BJ (cell line): ENCODE measurements around the gene HS3ST5. TPM values are rescaled to one million over a fixed set of nuclear protein-coding genes. Genes with fewer than 3 reads are reported as not detected.

ENCODE experiments used
- CTCF ChIA-PET: fragments of 350-600 bp; formaldehyde crosslinking; extraction: SDS; loops from one replicate; lab custom pipeline; 2021; ENCODE audit warnings: antibody characterized with exemption, inconsistent platforms; lab: Yijun Ruan, JAX
- POLR2A ChIA-PET: fragments of 300-600 bp; sonication (Branson Sonifier 250); formaldehyde crosslinking; extraction: SDS; loops from one replicate; lab custom pipeline; 2021; ENCODE audit warnings: antibody characterized with exemption; lab: Charles Lee
- DNase-seq: peaks from one replicate; pipeline ENCODE4 v3.0.0-alpha.2; 2011; ENCODE audit warnings: low read depth
- H3K27me3 ChIP-seq: 2 replicates; pipeline ENCODE4 v1.6.0; 2011; ENCODE audit warnings: low read length; ENCODE audit not compliant: control insufficient read depth, insufficient read depth
- H3K36me3 ChIP-seq: 2 replicates; pipeline ENCODE4 v1.5.1; 2011; ENCODE audit warnings: low read length; ENCODE audit not compliant: control insufficient read depth, insufficient read depth
- H3K4me3 ChIP-seq: 2 replicates; pipeline ENCODE4 v1.5.1; 2011; ENCODE audit warnings: low read depth, mild to moderate bottlenecking, control low read depth, low read length
- polyA plus RNA-seq: library from polyadenylated mRNA; depleted of rRNA; stranded (reverse); fragments of >200 nt; gene quantifications from 2 replicates; pipeline ENCODE4 v1.2.3, GENCODE V29; 2011
- TF ChIP-seq, protein P1 (sequence below): IDR thresholded peaks from 2 replicates; pipeline ENCODE4 v1.5.1; 2011; ENCODE audit warnings: low read depth, mild to moderate bottlenecking, control low read depth, inconsistent platforms, low read length, moderate library complexity; ENCODE audit not compliant: insufficient read depth

Gene HS3ST5
- polyA plus RNA-seq, 1 experiment: not detected

DNA sequence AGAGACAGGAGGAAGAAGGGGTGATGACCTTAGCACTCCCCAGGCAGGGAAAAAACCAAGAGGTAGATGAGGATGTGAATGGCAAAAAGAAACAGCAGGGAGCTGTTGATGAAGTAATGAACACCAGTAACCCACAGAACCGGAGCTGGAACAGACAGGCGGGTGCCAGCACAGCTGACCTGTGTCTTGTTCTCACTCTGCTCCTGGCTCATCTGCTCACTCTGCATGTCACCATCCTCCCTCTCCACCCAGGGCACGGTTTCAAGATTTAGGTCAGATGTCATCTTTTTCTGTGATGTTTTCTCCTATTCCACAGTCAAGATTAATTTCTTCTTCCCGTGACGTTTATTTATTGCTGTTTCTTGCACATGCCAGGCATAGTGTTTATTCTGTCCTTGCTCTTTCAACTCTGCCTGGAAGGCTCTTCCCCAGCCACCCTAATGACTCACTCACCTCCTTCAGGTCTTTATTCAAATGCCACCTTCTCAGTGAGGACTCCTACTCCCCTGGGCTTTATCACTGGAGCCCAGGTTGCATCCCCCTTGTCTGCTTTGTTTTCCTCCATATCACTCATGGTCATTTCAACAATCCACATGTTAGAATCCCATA is 207.4 kb downstream of the HS3ST5 start:
- CTCF ChIA-PET: no interaction called here
- no peak for DNase-seq
- H3K27me3 ChIP-seq: peaks cover 2% of the 10 kb centered on the region; the same call in 1 of the 2 replicates
- TF ChIP-seq, protein P1, sequence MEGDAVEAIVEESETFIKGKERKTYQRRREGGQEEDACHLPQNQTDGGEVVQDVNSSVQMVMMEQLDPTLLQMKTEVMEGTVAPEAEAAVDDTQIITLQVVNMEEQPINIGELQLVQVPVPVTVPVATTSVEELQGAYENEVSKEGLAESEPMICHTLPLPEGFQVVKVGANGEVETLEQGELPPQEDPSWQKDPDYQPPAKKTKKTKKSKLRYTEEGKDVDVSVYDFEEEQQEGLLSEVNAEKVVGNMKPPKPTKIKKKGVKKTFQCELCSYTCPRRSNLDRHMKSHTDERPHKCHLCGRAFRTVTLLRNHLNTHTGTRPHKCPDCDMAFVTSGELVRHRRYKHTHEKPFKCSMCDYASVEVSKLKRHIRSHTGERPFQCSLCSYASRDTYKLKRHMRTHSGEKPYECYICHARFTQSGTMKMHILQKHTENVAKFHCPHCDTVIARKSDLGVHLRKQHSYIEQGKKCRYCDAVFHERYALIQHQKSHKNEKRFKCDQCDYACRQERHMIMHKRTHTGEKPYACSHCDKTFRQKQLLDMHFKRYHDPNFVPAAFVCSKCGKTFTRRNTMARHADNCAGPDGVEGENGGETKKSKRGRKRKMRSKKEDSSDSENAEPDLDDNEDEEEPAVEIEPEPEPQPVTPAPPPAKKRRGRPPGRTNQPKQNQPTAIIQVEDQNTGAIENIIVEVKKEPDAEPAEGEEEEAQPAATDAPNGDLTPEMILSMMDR: no peak
- no peaks in the 10 kb centered on the region for H3K36me3 ChIP-seq
- POLR2A ChIA-PET: no interaction called here
- no peak overlapping the region for H3K4me3 ChIP-seq

DNA sequence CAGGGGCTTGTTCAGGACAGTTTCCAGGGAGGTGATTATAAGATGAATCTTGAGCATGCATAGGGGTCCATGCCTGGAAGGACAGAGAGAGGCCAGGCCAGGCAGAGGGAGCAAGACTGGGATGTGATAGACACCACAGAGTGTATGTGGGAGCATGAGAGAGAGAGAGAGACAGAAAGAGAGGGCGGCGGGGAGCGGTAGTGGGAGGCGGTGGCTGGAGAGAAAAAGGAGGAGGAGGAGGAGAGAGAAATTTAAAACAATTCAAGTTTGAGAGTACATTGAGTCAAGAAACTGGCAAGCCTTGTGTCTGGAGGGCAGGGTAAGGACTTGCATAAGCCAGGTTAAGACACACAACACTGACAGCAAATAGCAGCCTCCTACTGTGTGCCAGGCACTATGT is 209.0 kb downstream of the HS3ST5 start:
- DNase-seq: no peak
- TF ChIP-seq, protein P1: no peak
- Histone ChIP-seq H3K4me3 (no peak overlapping the region), H3K36me3 (no peaks in the 10 kb centered on the region), H3K27me3 (peaks cover 2% of the 10 kb centered on the region; the same call in 1 of the 2 replicates)
- CTCF ChIA-PET: interaction anchor here (0.6 kb wide), 1 partner anchor 473 kb away, joined by 3 read pairs; no protein-coding TSS in a partner anchor
- POLR2A ChIA-PET: no interaction called here

DNA sequence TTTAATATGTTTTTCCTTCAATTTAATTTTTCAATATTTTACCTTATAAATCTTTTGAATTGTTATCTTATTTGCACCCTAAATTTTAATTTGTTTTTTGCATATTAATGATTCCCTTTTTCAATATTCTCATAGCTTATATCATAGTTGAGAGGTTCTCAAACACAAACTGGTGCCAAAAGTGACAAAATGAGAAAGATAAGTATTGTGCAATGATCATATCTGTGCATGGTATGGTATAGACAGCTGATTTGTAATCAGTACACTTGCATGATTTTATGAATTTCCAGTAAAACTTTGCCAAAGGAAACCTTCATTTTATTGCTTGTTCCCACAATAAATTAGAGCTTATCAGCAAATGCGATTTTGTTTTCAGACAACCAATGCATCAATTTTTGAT is 210.9 kb downstream of the HS3ST5 start:
- Histone ChIP-seq H3K27me3 (no peaks in the 10 kb centered on the region), H3K4me3 (no peak overlapping the region), H3K36me3 (no peaks in the 10 kb centered on the region)
- no peak for DNase-seq
- CTCF ChIA-PET: no interaction called here
- POLR2A ChIA-PET: no interaction called here
- TF ChIP-seq, protein P1: no peak

DNA sequence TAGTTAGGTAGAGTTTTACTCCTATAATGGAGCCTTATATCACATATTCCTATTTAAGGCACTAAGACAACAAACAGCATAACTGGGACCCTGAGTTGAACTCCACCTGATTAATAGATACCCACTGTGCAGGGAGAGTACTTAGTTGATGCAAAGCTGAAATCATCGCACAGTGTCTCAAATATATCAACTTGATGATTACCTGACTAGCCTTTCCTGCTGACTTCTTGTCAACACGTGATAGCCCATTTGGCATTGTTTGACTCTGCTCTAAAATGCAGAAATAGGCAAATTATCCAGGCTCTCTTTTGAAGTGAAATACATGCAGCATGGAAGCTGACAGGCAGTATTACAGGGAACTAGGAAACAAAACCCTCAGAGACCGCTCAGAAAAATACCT is 217.2 kb downstream of the HS3ST5 start:
- 0 out of 2 replicates have a peak, but pooled peaks cover 1% of the 10 kb centered on the region for H3K27me3 ChIP-seq
- ChIA-PET CTCF (interaction anchor here (1.0 kb wide), 1 partner anchor 17 kb away, joined by 4 read pairs; no protein-coding TSS in a partner anchor), POLR2A (no interaction called here)
- TF ChIP-seq, protein P1: no peak
- no peak overlapping the region for H3K4me3 ChIP-seq
- no peak for DNase-seq
- H3K36me3 ChIP-seq: no peaks in the 10 kb centered on the region

DNA sequence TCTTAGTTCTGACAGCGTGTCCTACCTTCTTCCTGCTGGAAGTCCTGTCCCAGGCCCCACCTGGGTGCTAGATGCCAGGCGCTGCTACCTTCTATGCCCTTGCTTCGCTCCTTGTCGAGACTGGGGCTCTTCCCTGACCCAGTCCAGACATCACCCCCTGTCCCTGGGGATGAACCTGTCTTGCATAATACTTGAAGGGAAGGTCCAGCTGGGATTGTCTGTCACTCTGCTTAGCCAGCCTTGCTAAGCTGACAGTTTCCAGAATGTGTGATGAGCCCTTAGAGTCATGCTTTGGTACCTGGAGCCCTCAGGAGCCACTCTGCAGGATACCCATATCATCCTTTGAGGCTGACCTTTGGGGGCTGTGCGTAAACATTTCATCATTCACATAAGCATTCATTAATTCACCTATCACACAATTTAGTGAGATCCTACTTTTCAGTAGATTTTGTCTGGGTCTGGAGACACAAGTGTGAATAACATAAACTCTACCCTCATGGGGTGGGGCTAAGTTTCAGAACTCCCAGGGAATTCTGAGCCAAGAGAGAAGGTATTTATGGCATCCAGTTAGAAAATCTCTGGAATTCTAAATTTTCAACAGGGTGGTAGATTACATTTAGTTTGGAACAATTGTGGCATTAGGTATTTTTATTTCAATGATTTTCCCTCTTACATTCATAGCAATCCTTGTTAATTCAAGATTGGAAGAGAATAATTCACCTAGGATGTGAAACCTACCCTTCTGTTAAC is 220.7 kb downstream of the HS3ST5 start:
- Histone ChIP-seq H3K27me3 (0 out of 2 replicates have a peak, but pooled peaks cover 1% of the 10 kb centered on the region), H3K4me3 (no peak overlapping the region), H3K36me3 (no peaks in the 10 kb centered on the region)
- ChIA-PET CTCF (no interaction called here), POLR2A (no interaction called here)
- no peak for DNase-seq
- TF ChIP-seq, protein P1: no peak
